Thyroid gland (tissue), 4 donors: Measurements from ENCODE around the gene ALOX5AP. TPM values are rescaled to one million over a fixed set of nuclear protein-coding genes. Genes with fewer than 3 reads are reported as not detected.

Source experiments
- DNase-seq, 2 donors: peaks; one replicate each; pipeline ENCODE4 v3.0.0-alpha.2; 2019
- H3K27ac ChIP-seq, 3 donors: fragments of 200-600 bp; sonication (generic); 1 replicate in 2 of 3; 2 replicates in 1 of 3; pipeline ENCODE4 v1.5.1; 2016 to 2019; ENCODE audit warnings: mild to moderate bottlenecking in 1 of 3, moderate library complexity in 1 of 3
- H3K27me3 ChIP-seq: fragments of 200-600 bp; sonication (generic); one replicate; pipeline ENCODE4 v1.5.1; 2019
- H3K36me3 ChIP-seq, 2 donors: fragments of 200-600 bp; sonication (generic); one replicate each; pipeline ENCODE4 v1.5.1; 2016 to 2019
- H3K4me1 ChIP-seq, 2 donors: fragments of 200-600 bp; sonication (generic); one replicate each; pipeline ENCODE4 v1.5.1; 2017 to 2019
- H3K4me3 ChIP-seq, 3 donors: fragments of 200-600 bp; sonication (generic); replicated peaks in 1 of 3; 1 replicate in 2 of 3; 2 replicates in 1 of 3; pipeline ENCODE4 v1.5.1; 2016; ENCODE audit warnings: mild to moderate bottlenecking in 1 of 3
- H3K9me3 ChIP-seq: fragments of 200-600 bp; sonication (generic); one replicate; pipeline ENCODE4 v1.5.1; 2017
- POLR2A ChIP-seq, 2 donors: fragments of 450-650 bp; IDR thresholded peaks; one replicate each; pipeline ENCODE4 v1.6.1; 2017; ENCODE audit warnings: antibody characterized with exemption in 2 of 2, mild to moderate bottlenecking in 2 of 2, moderate library complexity in 1 of 2
- WGBS, 2 donors: methylation state at CpG; one replicate each; pipeline ENCODE4 v1.1.5; 2017; 5-methylcytosine and 5-hydroxymethylcytosine counted together
- intact Hi-C: fragments of 100-400 bp; cut with DNase I; formaldehyde crosslinking; loops from one replicate; pipeline ENCODE4 v1.15.1; 2023
- total RNA-seq, 4 donors: library from RNA; depleted of rRNA; stranded (reverse); fragments of >200 nt; gene quantifications; one replicate each; pipeline ENCODE4 v1.2.3, GENCODE V29; 2016
- TF ChIP-seq, protein P1 (sequence below), 6 experiments: fragments of 200-600 bp in 3 of 6; fragments of 450-650 bp in 3 of 6; sonication (generic) in 3 of 6; IDR thresholded peaks; one replicate each; pipeline ENCODE4 v1.5.1; 2016 to 2019; ENCODE audit warnings: antibody characterized with exemption in 6 of 6, mild to moderate bottlenecking in 2 of 6, inconsistent platforms in 1 of 6, moderate library complexity in 1 of 6

ALOX5AP gene
- total RNA-seq, 4 donors from 2014 or later: 3.6 to 13.4 (median 6.1) TPM

DNA sequence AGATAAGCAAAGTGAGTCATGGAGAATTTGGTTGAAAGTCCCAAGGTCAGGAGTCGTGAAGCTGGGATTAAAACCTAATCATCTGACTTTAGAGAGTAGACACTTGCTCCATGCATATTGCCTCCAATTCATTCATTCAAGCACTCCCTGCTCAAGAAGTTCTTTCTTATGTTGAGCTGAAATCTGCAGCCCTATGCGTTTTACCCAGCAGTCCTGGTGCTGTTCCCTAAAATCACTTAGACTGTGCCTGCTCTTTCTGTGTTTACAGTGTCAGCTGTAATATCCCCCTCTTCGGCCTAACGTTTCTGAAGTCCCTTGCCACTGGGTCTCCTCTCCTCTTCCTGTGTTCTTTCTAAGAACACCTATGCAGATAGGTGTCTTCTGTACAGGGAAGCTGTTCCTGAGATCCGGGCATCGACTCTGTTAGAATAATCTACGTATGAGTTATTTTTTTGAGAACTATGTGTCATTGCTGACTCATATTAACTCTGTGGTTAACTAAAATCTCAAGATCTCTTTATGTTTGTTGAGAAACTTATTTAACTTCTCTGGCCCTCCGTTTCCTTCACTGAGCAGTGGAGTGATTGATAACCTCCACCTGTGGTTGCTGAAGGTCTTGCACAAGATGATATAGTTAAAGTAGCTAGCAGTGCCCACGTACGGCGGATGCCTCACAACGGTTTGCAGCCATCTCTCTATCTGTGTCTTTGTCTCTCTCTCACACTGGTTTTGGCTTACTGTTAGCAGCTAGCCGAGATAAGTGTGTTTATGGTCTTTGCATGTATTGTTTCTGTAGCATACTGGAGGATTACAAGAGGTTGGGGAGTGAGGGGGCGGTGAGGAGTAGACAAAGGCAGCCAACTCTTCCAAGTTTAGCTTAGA is 4.7 kb downstream of the ALOX5AP start:
- DNase-seq: no peak
- intact Hi-C loops: no loop called here
- WGBS, 2 donors: 63 to 67% methylated on average over 14 of the region's 14 CpGs
- Histone ChIP-seq H3K9me3 (no peaks in the 10 kb centered on the region), H3K27ac (no peak overlapping the region), H3K27me3 (no peaks in the 10 kb centered on the region), H3K36me3 (no peaks in the 10 kb centered on the region), H3K4me1 (peaks cover 0 to 16% of the 10 kb centered on the region in 2 donors), H3K4me3 (no peak overlapping the region)
- TF ChIP-seq, protein P1, sequence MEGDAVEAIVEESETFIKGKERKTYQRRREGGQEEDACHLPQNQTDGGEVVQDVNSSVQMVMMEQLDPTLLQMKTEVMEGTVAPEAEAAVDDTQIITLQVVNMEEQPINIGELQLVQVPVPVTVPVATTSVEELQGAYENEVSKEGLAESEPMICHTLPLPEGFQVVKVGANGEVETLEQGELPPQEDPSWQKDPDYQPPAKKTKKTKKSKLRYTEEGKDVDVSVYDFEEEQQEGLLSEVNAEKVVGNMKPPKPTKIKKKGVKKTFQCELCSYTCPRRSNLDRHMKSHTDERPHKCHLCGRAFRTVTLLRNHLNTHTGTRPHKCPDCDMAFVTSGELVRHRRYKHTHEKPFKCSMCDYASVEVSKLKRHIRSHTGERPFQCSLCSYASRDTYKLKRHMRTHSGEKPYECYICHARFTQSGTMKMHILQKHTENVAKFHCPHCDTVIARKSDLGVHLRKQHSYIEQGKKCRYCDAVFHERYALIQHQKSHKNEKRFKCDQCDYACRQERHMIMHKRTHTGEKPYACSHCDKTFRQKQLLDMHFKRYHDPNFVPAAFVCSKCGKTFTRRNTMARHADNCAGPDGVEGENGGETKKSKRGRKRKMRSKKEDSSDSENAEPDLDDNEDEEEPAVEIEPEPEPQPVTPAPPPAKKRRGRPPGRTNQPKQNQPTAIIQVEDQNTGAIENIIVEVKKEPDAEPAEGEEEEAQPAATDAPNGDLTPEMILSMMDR (IDR thresholded peaks at IDR 0.05): no peak
- TF ChIP-seq POLR2A (IDR thresholded peaks at IDR 0.05): no peak

DNA sequence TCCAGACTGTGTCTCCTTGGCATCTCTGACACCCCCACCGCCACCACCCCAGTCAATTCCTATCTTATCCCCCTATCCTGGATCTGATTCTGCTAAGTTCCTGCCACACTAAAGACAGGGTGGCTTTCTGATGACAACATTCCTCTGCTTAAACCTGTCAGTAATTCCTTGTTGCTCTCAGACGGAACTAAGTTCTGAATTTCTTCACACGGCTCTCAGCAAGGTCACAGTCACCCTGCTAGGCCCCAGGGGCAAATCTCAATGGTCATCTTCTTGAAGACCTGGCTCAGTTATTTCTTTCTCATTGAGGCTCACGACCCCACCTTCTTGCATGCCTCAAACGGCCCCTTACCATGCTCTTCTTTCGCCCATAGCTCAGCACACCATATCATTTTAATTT is 7.6 kb downstream of the ALOX5AP start:
- intact Hi-C loops: no loop called here
- Histone ChIP-seq H3K9me3 (no peaks in the 10 kb centered on the region), H3K27me3 (no peaks in the 10 kb centered on the region), H3K27ac (no peak overlapping the region), H3K4me3 (no peak overlapping the region), H3K4me1 (peaks cover 0 to 16% of the 10 kb centered on the region in 2 donors), H3K36me3 (no peaks in the 10 kb centered on the region)
- DNase-seq: no peak
- WGBS, 2 donors: 89 to 93% methylated on average over 6 of the region's 6 CpGs
- no peak for TF ChIP-seq POLR2A (IDR thresholded peaks at IDR 0.05)
- TF ChIP-seq, protein P1 (IDR thresholded peaks at IDR 0.05): no peak

DNA sequence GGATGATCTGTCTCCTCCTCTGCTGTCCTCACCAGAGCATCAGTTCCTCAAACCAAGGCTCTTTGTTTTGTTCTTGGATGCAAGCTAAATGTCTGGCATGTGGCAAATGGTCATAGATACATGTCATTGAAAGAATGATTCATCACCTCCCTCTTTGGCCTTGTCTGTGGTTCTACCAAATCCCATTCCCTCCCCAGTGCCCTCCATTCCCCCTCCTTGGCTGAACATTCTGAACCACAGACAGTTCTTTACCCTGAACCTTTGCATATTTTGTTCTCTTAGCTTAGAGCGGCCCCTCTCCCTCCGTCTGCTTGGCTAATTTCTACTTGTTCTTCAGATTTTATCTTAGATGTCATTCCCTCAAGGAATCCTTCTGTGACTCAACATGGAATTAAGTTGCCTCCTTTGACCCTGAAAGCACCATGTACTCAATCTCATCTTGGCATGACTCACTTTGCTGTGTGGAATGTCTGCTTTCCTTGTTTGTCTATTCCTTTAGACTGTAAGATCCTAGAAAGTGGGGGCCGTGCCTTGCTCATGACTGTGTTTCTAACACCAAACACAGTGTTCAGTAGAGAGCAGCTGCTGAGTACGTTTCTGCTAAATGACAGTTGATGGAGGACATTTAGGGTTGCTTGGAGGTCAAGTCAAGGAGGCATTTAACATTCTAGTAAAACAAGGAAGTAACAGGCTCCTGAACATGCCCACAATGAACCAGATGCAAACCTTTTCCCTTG is 8.1 kb downstream of the ALOX5AP start:
- no peaks in the 10 kb centered on the region for H3K9me3 ChIP-seq
- no peaks in the 10 kb centered on the region for H3K27me3 ChIP-seq
- H3K36me3 ChIP-seq: no peaks in the 10 kb centered on the region
- no peak for TF ChIP-seq POLR2A (IDR thresholded peaks at IDR 0.05)
- TF ChIP-seq, protein P1 (IDR thresholded peaks at IDR 0.05): no peak
- no peak for DNase-seq
- WGBS, 2 donors: 66 to 67% methylated on average over 4 of the region's 4 CpGs
- peaks cover 0 to 16% of the 10 kb centered on the region in 2 donors for H3K4me1 ChIP-seq
- intact Hi-C loops: no loop called here
- no peak overlapping the region for H3K27ac ChIP-seq
- no peak overlapping the region for H3K4me3 ChIP-seq

DNA sequence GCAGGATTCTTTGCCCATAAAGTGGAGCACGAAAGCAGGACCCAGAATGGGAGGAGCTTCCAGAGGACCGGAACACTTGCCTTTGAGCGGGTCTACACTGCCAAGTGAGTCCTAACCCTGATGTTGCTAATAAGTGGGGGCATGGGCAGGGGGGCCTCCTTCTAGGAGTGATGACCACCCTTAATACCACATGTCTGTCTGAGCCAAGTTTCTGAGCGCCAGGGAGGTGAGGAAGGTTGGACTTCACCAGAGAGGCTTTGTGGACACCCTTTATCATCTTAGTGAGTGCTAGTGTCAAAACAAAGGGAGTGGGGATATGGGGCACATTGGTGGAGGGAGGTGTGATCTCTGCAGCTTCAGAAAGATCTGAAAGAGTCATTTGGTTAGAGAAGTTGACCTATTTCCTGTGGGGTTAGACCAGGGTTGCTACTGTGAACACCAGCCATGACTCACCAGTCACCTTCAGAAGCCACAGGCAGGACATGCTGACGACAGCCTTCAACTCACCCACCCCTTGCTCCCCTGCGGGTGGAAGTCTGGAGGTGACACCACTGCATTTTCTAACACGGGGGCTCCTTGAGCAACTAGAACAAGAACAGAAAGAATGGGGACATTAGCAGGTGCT is 8.8 kb downstream of the ALOX5AP start:
- H3K4me1 ChIP-seq: peaks cover 0 to 16% of the 10 kb centered on the region in 2 donors
- TF ChIP-seq, protein P1 (IDR thresholded peaks at IDR 0.05): no peak
- no peak for TF ChIP-seq POLR2A (IDR thresholded peaks at IDR 0.05)
- 77 to 85% methylated on average over 7 of the region's 7 CpGs for WGBS, 2 donors

More for the DNA sequence above, 8.8 kb downstream of the ALOX5AP start:
- intact Hi-C loops: no loop called here
- Histone ChIP-seq H3K9me3 (no peaks in the 10 kb centered on the region), H3K36me3 (no peaks in the 10 kb centered on the region), H3K27me3 (no peaks in the 10 kb centered on the region), H3K4me3 (no peak overlapping the region), H3K27ac (no peak overlapping the region)
- peak in 1 of 2 donors; percentile 21 for DNase-seq
